Peyer's patch (tissue), 4 donors: ENCODE measurements around the gene SLC26A9. TPM values are rescaled to one million over a fixed set of nuclear protein-coding genes. Genes with fewer than 3 reads are reported as not detected.

Experiments
- DNase-seq, 3 donors: peaks; one replicate each; pipeline ENCODE4 v3.0.0-alpha.2; 2017 to 2019
- H3K27ac ChIP-seq, 4 donors: fragments of 200-600 bp; sonication (generic); one replicate each; pipeline ENCODE4 v1.5.1; 2016 to 2019
- H3K27me3 ChIP-seq, 2 donors: fragments of 200-600 bp; sonication (generic); one replicate each; pipeline ENCODE4 v1.5.1; 2019
- H3K36me3 ChIP-seq, 3 donors: fragments of 200-600 bp; sonication (generic); one replicate each; pipeline ENCODE4 v1.5.1; 2016 to 2019
- H3K4me1 ChIP-seq, 4 donors: fragments of 200-600 bp; sonication (generic); one replicate each; pipeline ENCODE4 v1.5.1; 2016 to 2019
- H3K4me3 ChIP-seq, 4 donors: fragments of 200-600 bp; sonication (generic); 1 replicate in 3 of 4; 2 replicates in 1 of 4; pipeline ENCODE4 v1.5.1; 2016 to 2019; ENCODE audit warnings: mild to moderate bottlenecking in 1 of 4
- H3K9me3 ChIP-seq, 4 donors: fragments of 200-600 bp; sonication (generic); one replicate each; pipeline ENCODE4 v1.5.1; 2016 to 2019; ENCODE audit warnings: mild to moderate bottlenecking in 1 of 4
- POLR2A ChIP-seq, 2 donors: fragments of 450-650 bp; IDR thresholded peaks; one replicate each; pipeline ENCODE4 v1.5.1; 2017; ENCODE audit warnings: antibody characterized with exemption in 2 of 2, mild to moderate bottlenecking in 2 of 2, moderate library complexity in 2 of 2
- total RNA-seq, 4 donors: library from RNA; depleted of rRNA; stranded (reverse); fragments of >200 nt; gene quantifications; one replicate each; pipeline ENCODE4 v1.1.0, GENCODE V29; 2016
- TF ChIP-seq, protein P1 (sequence below), 6 experiments: fragments of 450-650 bp in 4 of 6; fragments of 200-600 bp in 2 of 6; sonication (generic) in 1 of 6; IDR thresholded peaks; one replicate each; pipeline ENCODE4 v1.5.1; 2017 to 2019; ENCODE audit warnings: antibody characterized with exemption in 6 of 6, mild to moderate bottlenecking in 3 of 6, moderate library complexity in 1 of 6

Gene SLC26A9
- total RNA-seq, 4 donors from 2014 or later, result not detected

DNA sequence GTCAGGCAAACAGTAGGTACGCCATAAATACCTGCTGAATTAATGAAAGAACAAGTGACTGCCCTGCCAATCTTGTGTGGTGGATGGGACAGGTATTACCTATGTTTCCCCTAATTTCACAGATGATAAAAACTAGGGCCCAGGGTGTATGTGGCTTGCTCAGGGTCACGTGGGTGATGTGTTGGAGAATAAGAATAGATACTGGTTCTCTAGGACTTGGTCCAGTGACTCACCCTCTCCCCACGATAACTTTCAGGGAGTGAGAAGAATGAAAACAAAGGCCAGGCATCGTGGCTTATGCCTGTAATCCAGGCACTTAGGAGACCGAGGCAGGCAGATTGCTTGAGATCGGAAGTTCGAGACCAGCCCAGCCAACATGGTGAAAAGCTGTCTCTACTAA lies 26.7 kb downstream of the SLC26A9 start:
- Histone ChIP-seq H3K4me3 (no peak overlapping the region), H3K4me1 (no peaks in the 10 kb centered on the region), H3K27me3 (no peaks in the 10 kb centered on the region), H3K27ac (no peak overlapping the region), H3K36me3 (no peaks in the 10 kb centered on the region), H3K9me3 (no peaks in the 10 kb centered on the region)
- no peak for DNase-seq
- TF ChIP-seq, protein P1, sequence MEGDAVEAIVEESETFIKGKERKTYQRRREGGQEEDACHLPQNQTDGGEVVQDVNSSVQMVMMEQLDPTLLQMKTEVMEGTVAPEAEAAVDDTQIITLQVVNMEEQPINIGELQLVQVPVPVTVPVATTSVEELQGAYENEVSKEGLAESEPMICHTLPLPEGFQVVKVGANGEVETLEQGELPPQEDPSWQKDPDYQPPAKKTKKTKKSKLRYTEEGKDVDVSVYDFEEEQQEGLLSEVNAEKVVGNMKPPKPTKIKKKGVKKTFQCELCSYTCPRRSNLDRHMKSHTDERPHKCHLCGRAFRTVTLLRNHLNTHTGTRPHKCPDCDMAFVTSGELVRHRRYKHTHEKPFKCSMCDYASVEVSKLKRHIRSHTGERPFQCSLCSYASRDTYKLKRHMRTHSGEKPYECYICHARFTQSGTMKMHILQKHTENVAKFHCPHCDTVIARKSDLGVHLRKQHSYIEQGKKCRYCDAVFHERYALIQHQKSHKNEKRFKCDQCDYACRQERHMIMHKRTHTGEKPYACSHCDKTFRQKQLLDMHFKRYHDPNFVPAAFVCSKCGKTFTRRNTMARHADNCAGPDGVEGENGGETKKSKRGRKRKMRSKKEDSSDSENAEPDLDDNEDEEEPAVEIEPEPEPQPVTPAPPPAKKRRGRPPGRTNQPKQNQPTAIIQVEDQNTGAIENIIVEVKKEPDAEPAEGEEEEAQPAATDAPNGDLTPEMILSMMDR (IDR thresholded peaks at IDR 0.05), result no peak
- no peak for TF ChIP-seq POLR2A (IDR thresholded peaks at IDR 0.05)

DNA sequence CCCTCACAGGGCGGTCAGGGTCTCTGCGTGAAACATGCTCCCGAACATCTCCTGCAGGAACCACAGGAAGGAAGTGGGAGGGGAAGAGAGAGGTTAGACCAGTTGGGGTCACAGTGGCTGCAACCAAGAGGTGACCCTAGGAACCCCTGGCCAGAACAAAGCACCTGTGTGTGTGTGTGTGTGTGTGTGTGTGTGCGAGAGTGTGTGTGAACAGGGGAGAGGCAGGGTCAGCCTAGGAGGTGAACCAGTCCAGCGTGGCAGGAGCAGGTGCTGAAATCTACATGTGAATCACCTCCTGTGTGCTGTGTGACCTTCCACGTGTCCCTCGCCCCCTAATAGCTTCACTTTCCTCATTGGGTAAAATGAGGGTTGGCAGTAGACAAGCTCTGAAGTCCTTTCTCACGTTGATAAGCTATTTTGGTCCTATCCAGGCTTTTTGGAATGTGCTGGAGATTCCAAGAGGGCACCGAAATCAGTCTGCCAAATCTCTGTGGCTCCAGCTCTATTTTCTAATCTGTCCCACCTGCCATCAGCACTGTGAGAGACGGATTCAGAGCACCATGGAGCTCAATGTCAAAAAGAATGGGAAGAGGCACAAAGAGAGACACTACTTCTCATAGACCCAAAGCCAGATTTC lies 27.8 kb downstream of the SLC26A9 start:
- no peak for DNase-seq
- Histone ChIP-seq H3K27ac (no peak overlapping the region), H3K4me1 (no peaks in the 10 kb centered on the region)

DNA sequence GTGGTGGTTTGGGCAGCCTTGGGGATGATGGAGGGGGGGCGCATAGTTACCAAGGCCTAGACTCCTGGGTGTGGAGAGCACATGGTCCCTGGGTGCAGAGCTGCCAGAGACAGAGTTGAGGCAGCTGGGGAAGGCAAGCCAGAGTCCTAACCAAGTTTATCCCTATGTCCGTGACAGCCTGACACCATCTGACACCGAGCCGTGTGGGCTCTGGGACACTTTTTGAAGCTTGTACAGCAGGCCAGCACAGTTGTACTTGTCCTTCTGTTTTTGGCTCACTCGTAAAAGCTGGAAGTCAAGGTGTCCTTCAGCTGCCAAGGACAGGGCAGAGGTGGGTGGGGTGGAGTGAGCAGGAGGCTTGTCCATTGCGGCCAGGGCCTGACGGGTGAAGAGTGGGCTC lies 28.5 kb downstream of the SLC26A9 start:
- no peak for DNase-seq
- Histone ChIP-seq H3K9me3 (no peaks in the 10 kb centered on the region), H3K4me3 (no peak overlapping the region), H3K27ac (no peak overlapping the region), H3K27me3 (no peaks in the 10 kb centered on the region), H3K4me1 (no peaks in the 10 kb centered on the region), H3K36me3 (no peaks in the 10 kb centered on the region)
- TF ChIP-seq, protein P1 (IDR thresholded peaks at IDR 0.05), result no peak

More for the DNA sequence above, 27.8 kb downstream of the SLC26A9 start:
- no peaks in the 10 kb centered on the region for H3K9me3 ChIP-seq
- no peaks in the 10 kb centered on the region for H3K27me3 ChIP-seq
- H3K36me3 ChIP-seq, result no peaks in the 10 kb centered on the region
- no peak overlapping the region for H3K4me3 ChIP-seq
- TF ChIP-seq POLR2A (IDR thresholded peaks at IDR 0.05), result no peak
- TF ChIP-seq, protein P1 (IDR thresholded peaks at IDR 0.05), result no peak

DNA sequence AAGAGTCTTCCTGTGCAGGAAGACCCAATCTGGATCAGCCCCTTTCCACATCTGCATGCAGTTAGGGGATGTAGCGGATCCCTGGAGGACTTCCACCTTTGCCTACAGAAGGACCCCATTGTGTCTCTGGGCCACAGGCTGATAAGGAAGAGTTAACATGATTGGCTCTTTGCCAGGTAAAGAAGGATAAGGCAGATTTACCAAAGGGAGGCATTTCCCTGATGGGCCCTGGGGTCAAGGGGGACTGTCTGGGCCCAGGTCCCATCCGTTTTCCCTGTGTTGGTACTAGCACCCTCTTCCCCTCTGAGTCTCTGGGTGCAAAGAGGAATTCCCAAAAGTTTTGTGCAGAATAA lies 29.1 kb downstream of the SLC26A9 start:
- no peaks in the 10 kb centered on the region for H3K36me3 ChIP-seq
- no peaks in the 10 kb centered on the region for H3K27me3 ChIP-seq
- H3K9me3 ChIP-seq, result no peaks in the 10 kb centered on the region
- DNase-seq, result no peak
- no peak overlapping the region for H3K4me3 ChIP-seq
- H3K4me1 ChIP-seq, result no peaks in the 10 kb centered on the region
- H3K27ac ChIP-seq, result no peak overlapping the region
- TF ChIP-seq POLR2A (IDR thresholded peaks at IDR 0.05), result no peak
- TF ChIP-seq, protein P1 (IDR thresholded peaks at IDR 0.05), result no peak

DNA sequence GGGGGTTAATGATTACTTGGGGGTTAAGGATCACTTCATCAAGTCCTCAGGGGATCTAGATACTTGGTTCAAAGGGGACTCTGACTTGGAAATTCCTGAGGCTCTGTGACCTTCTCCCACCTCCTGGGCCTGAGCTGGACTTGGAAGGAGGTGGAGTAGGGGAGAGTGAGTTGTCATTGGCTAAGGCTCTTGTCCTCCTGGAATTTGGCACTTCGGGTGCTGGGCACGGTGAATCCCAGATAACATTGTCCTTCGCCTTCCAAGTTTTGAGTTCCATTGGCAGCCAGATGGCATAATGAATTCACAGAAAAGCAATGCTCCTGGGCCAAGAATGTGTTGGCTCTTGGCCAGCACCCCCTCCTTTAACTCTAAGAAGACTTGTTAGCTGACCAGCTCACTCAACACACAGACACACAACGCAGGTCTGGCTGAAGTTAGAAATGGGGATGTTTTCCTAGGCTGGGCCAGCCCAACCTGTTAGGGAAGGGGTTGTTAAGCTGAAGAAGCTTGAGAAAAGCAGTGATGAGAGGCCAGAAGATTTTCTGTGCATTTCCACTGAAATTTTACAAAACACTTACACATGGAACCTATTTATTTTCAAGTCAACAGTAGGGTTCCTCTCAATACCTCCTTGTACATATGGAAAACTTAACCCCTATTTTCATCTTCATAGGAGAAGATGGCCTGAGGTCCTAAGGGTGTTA lies 29.7 kb downstream of the SLC26A9 start:
- Histone ChIP-seq H3K27ac (no peak overlapping the region), H3K4me1 (no peaks in the 10 kb centered on the region), H3K27me3 (no peaks in the 10 kb centered on the region), H3K4me3 (no peak overlapping the region), H3K36me3 (no peaks in the 10 kb centered on the region), H3K9me3 (no peaks in the 10 kb centered on the region)
- TF ChIP-seq, protein P1 (IDR thresholded peaks at IDR 0.05), result no peak
- no peak for TF ChIP-seq POLR2A (IDR thresholded peaks at IDR 0.05)
- DNase-seq, result no peak
